Bone marrow (tissue), 2 donors: Measurements from ENCODE around the gene PTAFR.
A peak's percentile ranks its signal among the peaks of the same experiment; 100 is the strongest.

Experiments used
- DNase-seq, 2 donors: peaks; one replicate each; lab custom pipeline; 2025; lab: John Stamatoyannopoulos, UW

The PTAFR gene

GRCh38 chr1:28119556-28119955 lies 56.9 kb downstream of the PTAFR start:
- DNase-seq = no peak

- DNase-seq = no peak
Measured at GRCh38 chr1:28118640-28119307, 57.7 kb downstream of the PTAFR start.

- peak; percentile 39 to 94 for DNase-seq
Measured at GRCh38 chr1:28115267-28115666, 61.2 kb downstream of the PTAFR start.

- no peak for DNase-seq
Measured at GRCh38 chr1:28114844-28115243, 61.6 kb downstream of the PTAFR start.

- no peak for DNase-seq
Measured at GRCh38 chr1:28113242-28113572, 63.3 kb downstream of the PTAFR start.

- peak in 1 of 2 donors; percentile 51 for DNase-seq
Measured at GRCh38 chr1:28112388-28113241, 63.9 kb downstream of the PTAFR start.

- peak in 1 of 2 donors; percentile 70 for DNase-seq
Measured at GRCh38 chr1:28111157-28111556, 65.3 kb downstream of the PTAFR start.

GRCh38 chr1:28110555-28110954 lies 65.9 kb downstream of the PTAFR start:
- DNase-seq = no peak

- DNase-seq = no peak
Measured at GRCh38 chr1:28109639-28110038, 66.9 kb downstream of the PTAFR start.

GRCh38 chr1:28108001-28108400 lies 68.5 kb downstream of the PTAFR start:
- no peak for DNase-seq

- no peak for DNase-seq
Measured at GRCh38 chr1:28104866-28105467, 71.5 kb downstream of the PTAFR start.

- DNase-seq = no peak
Measured at GRCh38 chr1:28102189-28102588, 74.3 kb downstream of the PTAFR start.

GRCh38 chr1:28099050-28099769 lies 77.3 kb downstream of the PTAFR start:
- no peak for DNase-seq
